HG03439 (cell line): ENCODE results near the gene UMPS.
A peak's percentile ranks its signal among the peaks of the same experiment; 100 is the strongest.

ENCODE experiments used
- ATAC-seq: cut with Tn5 transposase; IDR thresholded peaks from one replicate; pipeline ENCODE4 v1.9.1; 2021; ENCODE audit warnings: mild to moderate bottlenecking, moderate library complexity; ENCODE audit not compliant: unreplicated experiment

Gene UMPS

DNA sequence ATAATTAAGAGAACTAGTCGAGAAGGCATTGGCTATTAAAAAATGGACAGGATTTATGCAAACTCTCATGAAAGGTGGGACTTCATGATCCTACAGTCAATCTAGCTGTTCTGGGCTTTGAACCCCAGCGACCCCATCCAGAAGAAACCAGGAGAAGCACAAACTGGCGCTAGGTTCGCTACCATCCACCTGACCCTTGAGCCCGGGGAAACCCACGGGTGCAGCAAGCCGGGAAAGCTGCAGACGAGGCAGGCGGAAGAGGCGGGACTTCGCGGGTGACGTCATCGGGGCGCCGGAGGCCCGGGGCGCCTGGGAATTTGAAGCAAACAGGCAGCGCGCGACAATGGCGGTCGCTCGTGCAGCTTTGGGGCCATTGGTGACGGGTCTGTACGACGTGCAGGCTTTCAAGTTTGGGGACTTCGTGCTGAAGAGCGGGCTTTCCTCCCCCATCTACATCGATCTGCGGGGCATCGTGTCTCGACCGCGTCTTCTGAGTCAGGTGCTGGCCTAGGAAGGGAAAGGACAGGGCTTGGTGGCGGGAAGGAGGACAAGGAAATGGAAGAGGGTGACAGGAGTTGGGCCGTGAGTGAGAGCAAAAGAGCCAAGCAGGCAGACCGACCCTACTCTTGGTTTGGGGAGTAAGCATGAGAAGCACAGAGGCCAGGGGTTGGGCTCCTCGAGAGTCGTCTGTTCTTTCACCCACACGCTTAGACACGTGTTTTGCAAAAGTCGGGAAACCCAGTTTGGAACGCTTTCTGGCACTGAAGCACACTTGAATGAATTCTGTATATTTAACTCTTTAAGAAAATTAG is at the start of gene UMPS:
TSS of gene UMPS (plus strand) at position 324 of the 812 bp plus-strand sequence. CDS start at position 344, 20 bp downstream.
- peak; percentile 89 for ATAC-seq

DNA sequence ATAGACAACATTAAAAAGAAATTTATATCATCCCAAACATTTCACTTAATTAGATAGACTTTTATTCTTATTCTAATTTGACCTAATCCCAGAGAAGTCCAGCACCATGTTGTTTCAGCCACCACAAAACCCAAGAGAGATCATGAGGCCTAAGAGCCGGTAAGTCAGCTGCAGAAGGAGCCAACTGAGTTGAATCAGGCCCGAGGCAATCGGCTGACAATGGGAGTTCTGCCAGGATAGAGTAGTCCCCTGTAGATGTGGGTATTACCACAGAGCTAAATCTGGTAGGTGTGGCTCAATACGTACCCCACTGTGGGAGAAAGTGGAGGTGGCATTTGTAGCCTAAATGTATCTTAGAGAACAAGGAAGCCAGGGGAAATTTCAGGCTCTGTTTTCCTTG is 49.7 kb upstream of the UMPS start:
- ATAC-seq, result no peak

DNA sequence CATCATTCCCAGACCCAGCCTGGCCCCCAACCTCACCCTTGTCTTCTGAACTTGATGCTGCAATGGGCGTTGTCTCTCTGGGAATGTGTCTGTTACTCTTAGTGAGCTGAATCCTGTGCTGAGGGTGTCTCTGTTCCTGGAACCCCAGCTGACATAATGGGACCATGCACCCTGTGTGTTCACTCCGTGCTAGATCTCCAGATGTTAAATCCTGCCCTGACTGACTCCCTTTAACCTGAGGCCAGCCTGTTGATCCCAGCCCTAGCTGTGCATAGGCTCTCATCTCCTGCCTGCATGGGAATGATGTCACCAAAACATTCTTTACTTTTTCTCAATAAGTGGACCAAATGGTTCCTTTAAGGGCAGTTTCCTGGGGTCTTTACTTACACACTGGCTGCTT is 48.0 kb upstream of the UMPS start:
- no peak for ATAC-seq

DNA sequence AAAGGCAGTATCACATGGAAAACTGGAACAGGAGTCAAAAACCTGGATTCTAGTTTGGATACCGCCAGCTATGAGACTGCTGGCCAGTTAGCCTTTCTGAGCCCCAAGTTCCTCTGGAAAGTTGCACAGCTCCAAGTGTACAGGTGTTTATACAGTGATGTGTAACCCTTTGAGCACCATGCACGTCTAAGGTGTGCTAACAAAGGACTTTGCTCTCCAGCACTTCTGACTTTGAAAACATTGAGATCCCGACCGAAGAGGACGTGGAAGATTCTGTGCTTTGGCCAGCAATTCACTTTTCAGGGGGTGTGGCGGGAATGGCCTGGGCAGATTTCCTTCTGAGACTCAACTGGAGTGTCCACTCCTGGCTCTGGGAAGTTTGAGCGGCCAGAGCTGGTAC is 45.8 kb upstream of the UMPS start:
- no peak for ATAC-seq

DNA sequence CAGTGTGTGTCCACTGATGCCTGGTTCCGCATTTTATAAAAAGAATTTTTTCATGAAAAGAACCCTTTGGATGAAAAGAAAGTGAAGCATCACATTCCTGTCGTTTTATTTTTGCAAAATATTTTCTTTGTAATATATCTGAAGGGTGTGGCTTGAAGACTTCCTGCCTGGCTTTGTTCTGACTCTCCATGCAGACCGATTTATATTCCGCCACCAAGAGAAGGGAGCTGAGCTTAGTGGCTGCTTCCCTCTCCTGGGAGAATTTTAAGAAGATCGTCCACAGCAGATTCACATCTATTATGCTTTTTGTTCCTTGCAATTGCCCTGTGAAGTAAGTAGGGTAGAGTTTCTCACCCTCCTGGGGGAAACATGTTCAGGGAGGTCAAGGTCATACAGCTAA is 45.2 kb upstream of the UMPS start:
- ATAC-seq, result no peak

DNA sequence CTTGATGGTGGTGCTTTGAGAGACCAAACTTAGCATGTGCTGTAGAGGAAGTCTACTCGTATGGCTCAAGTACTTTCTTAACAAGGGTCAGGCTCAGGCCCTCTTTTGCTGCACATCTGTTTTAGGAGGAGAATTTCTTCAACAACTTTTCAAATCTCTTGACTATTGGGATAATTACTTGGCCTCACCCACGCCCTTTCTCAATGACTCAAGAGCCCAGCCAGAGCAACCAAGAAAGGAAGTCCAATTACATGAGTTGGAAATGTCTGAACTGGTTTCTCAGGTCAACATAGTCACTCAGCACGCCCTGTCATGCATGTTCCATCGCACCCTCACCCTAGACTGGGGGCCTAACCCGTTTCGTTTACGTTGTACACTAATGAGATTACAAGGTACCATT is 44.8 kb upstream of the UMPS start:
- ATAC-seq, result no peak

DNA sequence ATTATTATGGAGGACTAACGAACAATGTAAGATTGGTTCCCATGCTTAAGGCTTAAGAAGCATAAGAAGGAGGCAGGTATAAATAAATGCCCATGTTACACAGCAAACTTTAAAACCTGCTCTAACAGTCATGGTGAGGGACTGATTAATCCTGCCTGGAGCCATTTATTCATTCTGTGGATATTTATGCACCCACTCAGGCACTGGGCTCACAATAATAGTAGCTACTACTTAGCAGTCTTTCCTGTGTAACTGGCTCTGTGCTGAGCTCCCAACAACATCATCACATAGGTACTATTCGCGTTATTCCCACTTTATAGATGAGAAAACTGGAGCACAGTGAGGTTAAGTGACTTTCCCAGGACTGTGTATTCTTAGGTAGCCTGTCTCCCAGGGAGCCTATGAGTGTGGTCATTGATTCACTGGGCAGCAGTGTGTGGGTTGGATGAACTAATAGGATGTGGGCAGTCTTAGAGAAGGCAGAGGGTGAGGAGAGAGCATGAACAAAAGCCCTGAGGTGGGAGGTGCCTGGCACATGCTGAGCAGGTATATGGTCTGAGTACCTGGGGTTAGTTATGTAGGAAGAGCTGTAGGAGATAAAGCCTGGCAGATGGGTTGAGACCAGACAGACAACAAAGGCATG is 44.1 kb upstream of the UMPS start:
- no peak for ATAC-seq

DNA sequence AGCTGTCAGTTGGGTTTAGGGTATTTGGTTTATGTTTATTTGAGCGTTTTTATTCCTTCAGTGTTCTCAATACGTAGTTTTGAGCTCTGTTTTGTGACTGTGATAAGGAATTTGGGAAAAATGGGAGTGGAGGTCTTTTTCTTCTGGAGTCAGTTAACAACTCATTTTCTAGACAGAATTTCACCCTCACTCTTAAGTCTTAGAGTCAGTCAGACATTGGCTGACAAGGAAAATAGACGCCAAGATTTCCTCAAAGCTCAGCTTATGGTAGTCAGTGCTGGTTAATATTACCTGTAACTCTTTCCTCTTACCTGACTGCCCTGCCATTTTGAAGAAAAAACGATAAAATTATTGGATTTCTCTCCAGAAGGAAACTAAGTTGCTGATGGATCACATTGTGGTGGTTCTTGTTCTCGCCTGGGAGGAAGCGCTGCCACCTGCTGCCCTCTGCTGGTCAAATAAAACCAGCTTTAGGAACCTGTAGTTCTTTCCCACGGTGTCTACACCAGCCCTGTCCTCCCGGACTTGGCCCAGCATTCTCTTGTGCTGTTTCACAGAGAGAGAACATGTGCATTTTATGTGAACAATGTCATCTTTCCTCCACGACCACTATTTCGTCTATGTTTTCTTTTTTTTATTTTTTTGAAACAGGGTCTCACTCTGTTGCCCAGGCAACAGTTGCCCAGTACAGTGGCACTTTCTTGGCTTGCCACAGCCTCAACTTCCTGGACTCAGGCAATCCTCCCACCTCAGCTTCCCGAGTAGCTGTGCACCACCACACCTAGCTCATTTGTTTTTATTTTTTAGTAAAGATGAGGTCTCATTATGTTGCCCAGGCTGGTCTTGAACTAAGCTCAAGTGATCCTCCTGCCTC is 41.4 kb upstream of the UMPS start:
- no peak for ATAC-seq

DNA sequence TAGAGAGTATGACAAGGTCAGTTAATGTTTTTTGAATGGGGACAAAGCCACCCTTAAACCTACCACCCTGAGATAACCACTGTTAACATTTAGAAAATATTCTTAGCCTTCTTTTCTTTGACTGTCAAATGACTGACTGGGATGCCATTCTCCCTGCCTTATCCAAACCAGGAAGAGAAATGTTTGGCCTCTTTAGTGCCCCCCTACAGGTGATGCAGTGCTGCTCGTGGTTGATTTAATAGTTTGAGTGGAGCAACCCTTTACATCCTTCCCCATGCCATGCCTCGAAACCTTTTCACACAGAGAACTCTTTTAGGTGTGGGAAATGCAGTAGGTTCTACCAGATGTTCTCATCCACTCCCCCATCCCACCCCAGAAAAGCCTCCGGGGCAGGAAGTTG is 38.7 kb upstream of the UMPS start:
- no peak for ATAC-seq

DNA sequence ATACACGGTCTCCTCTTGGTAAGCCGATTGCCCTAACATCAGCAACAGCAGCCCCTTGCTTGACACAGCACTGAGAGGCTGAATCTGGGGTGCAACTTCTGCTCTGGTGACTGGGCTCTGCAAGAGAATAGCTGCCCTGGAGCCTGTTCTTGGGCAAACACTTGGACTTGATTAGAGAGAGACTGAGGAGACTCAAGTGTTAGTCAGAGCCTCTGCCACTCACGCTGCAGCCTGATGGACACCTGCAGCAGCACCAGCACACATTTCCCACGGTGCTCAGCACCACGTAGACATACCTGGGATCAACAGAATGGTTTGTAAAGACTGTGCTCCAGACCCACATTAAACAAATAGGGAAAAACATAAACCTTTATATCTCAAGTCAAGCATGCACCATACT is 35.8 kb upstream of the UMPS start:
- ATAC-seq, result no peak

DNA sequence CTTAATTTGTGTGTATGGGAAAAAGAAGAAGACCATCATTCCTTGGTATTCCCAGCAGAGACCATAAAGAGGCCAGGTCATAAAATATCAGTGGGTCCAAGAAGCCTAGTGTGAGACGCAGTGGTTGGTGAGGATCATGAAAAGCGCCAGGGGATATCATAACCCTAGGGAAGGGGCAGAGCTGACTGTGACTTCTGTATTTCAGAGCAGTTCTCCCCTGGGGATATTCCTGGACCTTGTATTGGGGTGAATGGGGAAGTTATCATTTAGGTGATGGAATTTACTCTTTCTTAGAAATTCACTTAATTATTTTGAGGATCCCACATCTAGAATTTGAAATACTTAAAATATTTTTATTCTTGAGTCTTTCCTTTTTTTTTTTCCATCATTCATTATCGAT is 34.9 kb upstream of the UMPS start:
- ATAC-seq, result no peak

DNA sequence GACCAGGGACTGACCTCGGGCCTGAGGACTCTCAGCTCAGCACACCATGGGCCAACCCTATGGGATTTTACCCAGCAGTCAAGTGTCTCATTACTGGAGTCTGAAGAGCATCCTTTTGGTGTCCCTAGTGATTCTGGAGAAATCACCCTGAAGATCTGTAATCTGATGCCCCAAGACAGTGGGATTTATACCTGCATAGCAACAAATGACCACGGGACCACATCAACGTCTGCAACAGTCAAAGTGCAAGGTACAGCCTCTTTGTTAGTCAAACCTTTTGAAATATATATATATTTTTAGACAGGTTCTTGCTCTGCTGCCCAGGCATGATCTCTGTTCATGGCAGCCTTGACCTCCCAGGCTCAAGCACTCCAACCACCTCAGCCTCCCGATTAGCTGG is 34.2 kb upstream of the UMPS start:
- ATAC-seq, result no peak

DNA sequence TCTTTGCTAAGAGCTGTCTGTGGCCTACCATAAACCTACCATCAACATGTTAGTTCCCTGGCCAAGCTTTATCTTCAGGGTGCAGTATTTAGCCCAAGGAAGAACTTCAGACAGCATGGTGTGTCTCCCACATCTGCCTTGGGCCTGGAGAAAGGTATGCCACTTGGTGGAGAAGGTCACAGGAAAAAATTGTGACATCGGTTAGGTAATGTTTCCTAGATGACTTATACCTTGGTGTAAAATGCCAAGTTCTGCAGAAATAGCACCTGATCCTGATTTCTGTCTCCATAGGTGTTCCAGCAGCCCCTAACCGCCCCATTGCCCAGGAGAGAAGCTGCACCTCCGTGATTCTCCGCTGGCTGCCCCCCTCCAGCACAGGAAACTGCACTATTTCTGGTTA is 33.0 kb upstream of the UMPS start:
- no peak for ATAC-seq

DNA sequence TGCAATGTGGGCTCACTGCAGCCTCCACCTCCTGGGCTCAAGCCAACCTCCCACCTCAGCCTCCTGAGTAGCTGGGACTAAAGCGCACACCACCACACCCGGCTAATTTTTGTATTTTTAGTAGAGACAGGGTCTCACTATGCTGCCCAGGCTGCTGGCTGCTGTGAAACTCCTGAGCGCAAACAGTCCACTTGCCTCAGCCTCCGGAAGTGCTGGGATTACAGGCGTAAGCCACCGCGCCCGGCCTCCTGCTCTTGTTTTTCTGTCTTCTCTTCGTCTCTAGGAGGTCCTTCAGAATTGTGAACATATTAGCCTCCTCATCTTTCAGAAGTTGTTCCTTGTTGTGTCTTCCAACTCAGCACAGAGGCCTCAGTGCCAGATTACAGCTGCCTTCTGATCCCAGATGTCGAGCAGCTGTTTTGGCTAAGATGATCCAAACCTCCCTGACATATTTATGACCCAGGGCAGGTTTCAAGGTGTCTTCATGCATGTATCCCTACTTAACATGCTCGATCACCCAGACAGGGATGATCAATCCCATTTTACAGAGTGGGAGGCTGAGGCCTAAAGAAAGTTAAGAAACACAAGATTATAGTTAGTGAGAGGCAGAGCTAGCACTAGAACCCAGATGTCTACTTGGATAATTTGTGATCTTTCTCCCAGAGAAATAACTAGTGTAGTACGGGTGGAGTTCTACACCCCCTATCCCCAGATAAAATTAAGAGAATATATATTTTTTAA is 32.1 kb upstream of the UMPS start:
- ATAC-seq, result no peak

DNA sequence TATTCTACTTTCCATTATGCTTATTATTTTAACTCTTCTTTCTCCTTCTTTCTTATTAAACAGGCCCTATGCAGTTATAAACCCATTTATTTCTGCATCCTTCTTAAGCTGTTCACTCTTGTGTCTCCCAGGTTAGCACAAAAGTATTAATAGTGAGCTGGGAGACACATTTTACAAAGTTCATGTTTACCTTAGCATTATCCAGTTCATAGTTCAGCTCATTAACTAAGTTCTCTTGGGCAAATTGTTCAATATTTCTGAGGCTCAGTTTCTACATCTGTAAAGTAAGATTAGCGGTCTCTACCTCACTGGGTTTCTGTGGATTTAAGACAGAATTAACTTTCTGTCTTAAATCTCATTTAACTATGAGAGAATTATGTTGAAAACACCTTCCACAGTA is 31.2 kb upstream of the UMPS start:
- no peak for ATAC-seq

DNA sequence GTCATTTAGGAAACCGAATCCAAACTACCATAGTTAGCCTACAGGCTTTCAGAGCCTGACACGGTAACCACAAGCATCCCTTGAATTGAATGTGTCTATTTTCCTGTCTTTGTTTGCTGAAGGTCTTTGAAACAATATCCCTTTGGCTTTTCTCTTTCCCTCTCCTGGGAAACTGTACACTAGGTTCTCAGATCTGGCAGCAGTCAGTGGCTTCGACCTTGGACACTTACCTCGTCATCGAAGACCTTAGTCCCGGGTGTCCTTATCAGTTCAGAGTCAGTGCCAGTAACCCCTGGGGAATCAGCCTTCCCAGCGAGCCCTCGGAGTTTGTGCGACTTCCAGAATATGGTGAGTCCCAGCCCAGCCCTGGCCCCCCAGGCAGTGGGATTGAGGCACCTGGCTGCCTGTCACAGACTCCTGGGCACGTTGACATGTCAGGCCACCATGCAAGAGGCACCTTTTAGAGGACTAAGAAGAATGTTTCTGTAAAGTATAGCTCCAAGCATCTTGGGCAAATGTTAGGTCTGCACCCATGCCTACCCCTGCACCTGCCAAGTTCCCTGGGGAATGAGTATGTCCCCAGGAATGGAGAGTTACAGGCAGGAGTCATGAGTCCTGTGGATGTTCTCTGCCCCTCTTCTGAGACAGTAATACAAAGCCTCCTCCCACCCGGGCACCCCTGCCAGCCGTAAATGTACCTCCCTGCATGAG is 30.4 kb upstream of the UMPS start:
- ATAC-seq, result no peak

DNA sequence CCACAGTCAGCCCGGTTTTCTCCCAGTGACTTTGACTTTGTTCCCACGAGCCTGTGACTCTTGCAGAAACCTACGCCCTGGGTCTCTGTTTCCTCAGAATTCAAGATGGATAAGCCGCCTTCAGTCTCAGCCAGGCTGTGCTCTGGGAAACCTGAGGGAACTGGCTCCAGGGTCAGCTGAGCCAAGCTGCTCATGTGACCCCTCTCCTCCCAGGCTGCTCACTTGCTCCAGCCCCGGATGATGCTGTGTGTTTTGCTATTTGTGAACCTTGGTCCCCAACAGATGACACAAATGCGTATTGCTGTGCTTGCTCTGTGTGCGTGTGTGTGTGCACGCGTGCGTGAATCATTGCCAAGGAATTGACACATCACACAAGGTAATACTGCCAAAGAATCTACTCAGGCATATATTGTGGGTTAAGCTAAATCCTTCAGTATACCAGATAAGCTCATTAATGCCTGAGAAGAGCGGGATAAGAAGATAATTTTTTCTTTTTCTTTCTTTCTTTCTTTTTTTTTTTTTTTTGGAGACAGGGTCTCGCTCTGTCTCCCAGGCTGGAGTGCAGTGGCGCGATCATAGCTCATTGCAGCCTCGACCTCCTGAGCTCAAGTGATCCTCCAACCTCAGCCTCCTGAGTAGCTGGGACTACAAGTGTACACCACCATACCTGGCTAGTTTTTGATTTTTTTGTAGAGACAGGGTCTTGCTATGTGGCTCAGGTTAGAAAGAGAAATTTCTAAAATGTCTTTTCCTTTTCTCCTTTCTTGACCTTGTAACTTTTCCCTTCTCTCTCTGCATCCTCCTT is 29.2 kb upstream of the UMPS start:
- ATAC-seq, result no peak

DNA sequence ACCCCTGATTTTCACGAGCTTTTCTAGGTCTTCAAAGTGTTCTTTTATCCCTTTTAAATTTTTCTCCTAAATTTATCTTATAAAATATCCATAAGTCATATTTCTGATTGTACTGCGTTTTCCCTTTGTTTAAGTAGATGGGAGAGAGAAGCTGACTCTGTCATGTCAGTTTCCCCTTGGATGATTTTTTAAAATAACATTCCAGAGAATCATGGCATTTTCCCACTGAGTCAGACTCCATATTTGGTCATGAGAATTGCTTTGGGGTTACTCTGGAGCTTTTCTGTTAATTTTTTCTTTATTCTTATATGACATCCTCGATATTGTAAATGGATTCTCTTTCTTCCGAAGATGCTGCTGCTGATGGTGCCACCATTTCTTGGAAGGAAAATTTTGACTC is 28.6 kb upstream of the UMPS start:
- no peak for ATAC-seq

DNA sequence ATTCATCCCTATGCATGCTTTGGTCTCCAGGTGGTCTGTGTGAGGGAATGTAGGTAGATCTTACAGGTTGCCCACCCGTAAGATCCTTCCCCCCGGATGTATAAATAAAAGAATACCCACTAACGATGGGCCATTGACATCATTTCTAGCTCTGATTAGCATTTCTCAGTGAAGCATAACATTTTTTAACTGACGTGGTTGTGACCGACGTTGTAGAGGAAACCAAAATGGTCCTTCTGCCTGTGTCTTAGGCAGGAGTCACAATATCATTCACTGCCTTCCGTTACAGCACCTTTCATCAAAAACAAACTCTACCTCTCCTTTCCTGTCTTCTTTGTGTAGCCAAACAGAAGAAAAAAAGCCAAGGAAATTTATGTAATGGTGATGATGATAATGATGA is 27.3 kb upstream of the UMPS start:
- ATAC-seq, result no peak

DNA sequence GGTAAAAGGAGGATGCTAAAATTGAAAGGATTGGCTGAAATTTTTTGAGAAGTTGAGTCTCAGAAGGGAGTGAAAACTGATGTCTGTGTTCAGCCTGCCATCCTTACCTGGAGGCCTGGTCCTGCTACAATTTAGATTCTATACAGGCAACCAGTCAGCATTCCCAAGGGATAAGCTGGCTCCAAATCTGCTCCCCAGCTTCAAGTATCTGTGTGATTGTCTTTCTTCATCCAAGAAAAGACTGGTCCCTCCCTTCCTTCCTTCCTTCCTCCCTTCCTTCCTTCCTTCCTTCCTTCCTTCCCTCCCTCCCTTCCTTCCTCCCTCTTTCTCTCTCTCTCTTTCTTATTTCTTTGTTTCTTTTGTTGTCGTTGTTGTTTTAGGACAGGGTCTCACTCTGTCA is 24.7 kb upstream of the UMPS start:
- no peak for ATAC-seq
